Neural cell (in vitro differentiated cells): ENCODE measurements around the gene ZP1. TPM values are rescaled to one million over a fixed set of nuclear protein-coding genes. Genes with fewer than 3 reads are reported as not detected.

Experiments used
- H2AFZ ChIP-seq: fragments of 200-600, 300-800 bp; sonication (generic), shearing (Covaris generic); 2 replicates; pipeline ENCODE4 v1.6.0; 2014; ENCODE audit warnings: low read depth, mild to moderate bottlenecking, antibody characterized with exemption, low read length, moderate library complexity
- H3F3A ChIP-seq: fragments of 200-600 bp; shearing (Covaris generic); 2 replicates; pipeline ENCODE4 v1.6.1; 2016; ENCODE audit warnings: mild to moderate bottlenecking, moderate library complexity, mixed read lengths, antibody characterized with exemption, low read length; ENCODE audit not compliant: insufficient read depth, poor library complexity, severe bottlenecking
- H3K27ac ChIP-seq: fragments of 200-600, 300-800 bp; sonication (generic), shearing (Covaris generic); 2 replicates; pipeline ENCODE4 v1.5.1; 2014; ENCODE audit warnings: mild to moderate bottlenecking, low read length, moderate library complexity
- H3K27me3 ChIP-seq: fragments of 300-800, 200-600 bp; sonication (generic), shearing (Covaris generic); 2 replicates; pipeline ENCODE4 v1.6.0; 2014; ENCODE audit warnings: mild to moderate bottlenecking, low read depth, low read length, moderate library complexity; ENCODE audit not compliant: insufficient read depth
- H3K36me3 ChIP-seq: fragments of 300-800, 200-600 bp; sonication (generic), shearing (Covaris generic); 2 replicates; pipeline ENCODE4 v1.5.1; 2014; ENCODE audit warnings: mild to moderate bottlenecking, antibody characterized with exemption, low read length, moderate library complexity; ENCODE audit not compliant: insufficient read depth
- H3K4me2 ChIP-seq: fragments of 300-800, 200-600 bp; sonication (generic), shearing (Covaris generic); 2 replicates; pipeline ENCODE4 v1.6.0; 2014; ENCODE audit warnings: mild to moderate bottlenecking, low read length
- H3K4me3 ChIP-seq: fragments of 300-800, 200-600 bp; sonication (generic), shearing (Covaris generic); 2 replicates; pipeline ENCODE4 v1.5.1; 2014; ENCODE audit warnings: mild to moderate bottlenecking, low read length, moderate library complexity
- H3K79me2 ChIP-seq: fragments of 200-600 bp; shearing (Covaris generic); replicated peaks from 2 replicates; pipeline ENCODE4 v1.6.0; 2014; ENCODE audit warnings: mild to moderate bottlenecking, low read length, moderate library complexity; ENCODE audit not compliant: insufficient read depth
- H3K9ac ChIP-seq: fragments of 300-800, 200-600 bp; sonication (generic), shearing (Covaris generic); 2 replicates; pipeline ENCODE4 v1.6.1; 2016; ENCODE audit warnings: mild to moderate bottlenecking, low read length, mixed read lengths
- H3K9me2 ChIP-seq: fragments of 200-600 bp; shearing (Covaris generic); 2 replicates; pipeline ENCODE4 v1.6.1; 2016; ENCODE audit warnings: mild to moderate bottlenecking, low read length, mixed read lengths; ENCODE audit not compliant: insufficient read depth
- H3K9me3 ChIP-seq: fragments of 200-600, 300-800 bp; sonication (generic), shearing (Covaris generic); 2 replicates; pipeline ENCODE4 v1.6.1; 2016; ENCODE audit warnings: mild to moderate bottlenecking, mixed run types, low read length, moderate library complexity, mixed read lengths
- H4K20me1 ChIP-seq: fragments of 200-600 bp; shearing (Covaris generic); 2 replicates; pipeline ENCODE4 v1.6.1; 2016; ENCODE audit warnings: mild to moderate bottlenecking, mixed run types; ENCODE audit not compliant: insufficient read depth
- EP300 ChIP-seq: fragments of 450-650 bp; conservative IDR thresholded peaks from 2 replicates; pipeline ENCODE4 v1.6.1; 2014; ENCODE audit warnings: antibody characterized with exemption, mild to moderate bottlenecking, moderate library complexity; ENCODE audit not compliant: poor library complexity, severe bottlenecking
- EZH2 ChIP-seq: fragments of 200-600, 300-800 bp; shearing (Covaris generic), sonication (generic); IDR thresholded peaks from 2 replicates; pipeline ENCODE4 v1.6.1; 2014; ENCODE audit warnings: antibody characterized with exemption, low read length, borderline replicate concordance, mild to moderate bottlenecking; ENCODE audit not compliant: insufficient read depth, poor library complexity, severe bottlenecking
- MXI1 ChIP-seq: fragments of 450-650 bp; conservative IDR thresholded peaks from 2 replicates; pipeline ENCODE4 v1.6.1; 2014; ENCODE audit warnings: antibody characterized with exemption, mild to moderate bottlenecking; ENCODE audit not compliant: poor library complexity, severe bottlenecking
- POLR2AphosphoS5 ChIP-seq: IDR thresholded peaks from 2 replicates; pipeline ENCODE4 v1.6.1; 2012
- RAD21 ChIP-seq: fragments of 450-650 bp; conservative IDR thresholded peaks from 2 replicates; pipeline ENCODE4 v1.6.1; 2014; ENCODE audit warnings: antibody characterized with exemption, mild to moderate bottlenecking, moderate library complexity
- SMC3 ChIP-seq: fragments of 450-650 bp; conservative IDR thresholded peaks from 2 replicates; pipeline ENCODE4 v1.6.1; 2014; ENCODE audit warnings: antibody characterized with exemption, mild to moderate bottlenecking, moderate library complexity; ENCODE audit not compliant: poor library complexity
- TAF1 ChIP-seq: IDR thresholded peaks from 2 replicates; pipeline ENCODE4 v1.6.1; 2012; ENCODE audit warnings: low read depth
- polyA plus RNA-seq: library from polyadenylated mRNA; depleted of rRNA; stranded (reverse); fragments of >200 nt; gene quantifications from 2 replicates; pipeline ENCODE4 v1.2.3, GENCODE V29; 2014
- TF ChIP-seq, protein P1 (sequence below): IDR thresholded peaks from 2 replicates; pipeline ENCODE4 v1.6.1; 2012; ENCODE audit warnings: borderline replicate concordance
- TF ChIP-seq, protein P2 (sequence below): fragments of 450-650 bp; IDR thresholded peaks from 2 replicates; pipeline ENCODE4 v1.5.1; 2014; ENCODE audit warnings: antibody characterized with exemption, mild to moderate bottlenecking, moderate library complexity; ENCODE audit not compliant: poor library complexity, severe bottlenecking

Gene ZP1
- polyA plus RNA-seq, 1 donor from 2014 or later: 1.5 TPM

DNA sequence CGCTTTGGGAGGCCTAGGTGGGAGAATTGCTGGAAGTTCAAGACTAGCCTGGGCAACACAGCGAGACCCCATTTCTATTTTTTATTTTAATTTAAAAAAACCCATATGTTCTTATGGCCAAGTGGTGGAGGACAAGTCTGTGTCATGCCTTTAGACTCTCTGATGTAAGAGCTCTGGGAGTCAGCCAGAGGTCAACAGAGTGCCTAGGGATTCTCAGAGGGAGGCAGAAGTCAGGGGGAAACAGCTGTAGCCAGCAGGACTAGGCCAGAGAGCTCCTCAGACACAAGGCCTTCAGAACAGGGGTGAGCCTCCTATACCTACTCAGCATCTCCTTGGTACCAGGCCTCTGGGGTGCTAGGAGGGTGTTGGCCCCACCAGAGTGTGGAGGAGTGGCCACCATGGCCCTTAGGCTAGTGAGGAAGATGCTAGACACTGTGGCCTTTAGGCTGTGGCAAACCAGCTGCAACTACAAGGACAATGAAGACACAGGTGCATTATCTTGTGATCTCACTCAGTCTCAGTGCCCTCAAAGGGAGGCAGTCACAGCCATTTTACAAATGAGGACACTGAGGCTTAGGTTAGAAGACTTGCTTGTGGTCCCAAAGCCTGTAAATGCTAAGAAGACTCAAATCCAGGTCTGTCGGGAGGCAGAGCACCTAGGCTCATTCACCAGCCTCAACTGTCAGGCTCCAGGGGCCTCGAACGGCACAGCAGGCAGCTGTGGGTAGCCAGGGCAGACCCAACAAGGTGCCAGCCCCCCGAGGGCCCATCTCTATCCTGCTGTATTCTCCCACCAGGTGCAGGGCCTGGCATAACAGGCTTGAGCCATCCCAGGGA lies 5.0 kb downstream of the ZP1 start:
- no peak overlapping the region for H3K4me3 ChIP-seq
- H4K20me1 ChIP-seq: no peaks in the 10 kb centered on the region
- H3K4me2 ChIP-seq: no peak overlapping the region
- H3K9me3 ChIP-seq: no peaks in the 10 kb centered on the region
- H3F3A ChIP-seq: no peaks in the 10 kb centered on the region
- TF ChIP-seq MXI1 (no peak), EP300 (no peak), EZH2 (no peak), SMC3 (no peak), POLR2AphosphoS5 (no peak), TAF1 (no peak), RAD21 (no peak)
- TF ChIP-seq, protein P1, sequence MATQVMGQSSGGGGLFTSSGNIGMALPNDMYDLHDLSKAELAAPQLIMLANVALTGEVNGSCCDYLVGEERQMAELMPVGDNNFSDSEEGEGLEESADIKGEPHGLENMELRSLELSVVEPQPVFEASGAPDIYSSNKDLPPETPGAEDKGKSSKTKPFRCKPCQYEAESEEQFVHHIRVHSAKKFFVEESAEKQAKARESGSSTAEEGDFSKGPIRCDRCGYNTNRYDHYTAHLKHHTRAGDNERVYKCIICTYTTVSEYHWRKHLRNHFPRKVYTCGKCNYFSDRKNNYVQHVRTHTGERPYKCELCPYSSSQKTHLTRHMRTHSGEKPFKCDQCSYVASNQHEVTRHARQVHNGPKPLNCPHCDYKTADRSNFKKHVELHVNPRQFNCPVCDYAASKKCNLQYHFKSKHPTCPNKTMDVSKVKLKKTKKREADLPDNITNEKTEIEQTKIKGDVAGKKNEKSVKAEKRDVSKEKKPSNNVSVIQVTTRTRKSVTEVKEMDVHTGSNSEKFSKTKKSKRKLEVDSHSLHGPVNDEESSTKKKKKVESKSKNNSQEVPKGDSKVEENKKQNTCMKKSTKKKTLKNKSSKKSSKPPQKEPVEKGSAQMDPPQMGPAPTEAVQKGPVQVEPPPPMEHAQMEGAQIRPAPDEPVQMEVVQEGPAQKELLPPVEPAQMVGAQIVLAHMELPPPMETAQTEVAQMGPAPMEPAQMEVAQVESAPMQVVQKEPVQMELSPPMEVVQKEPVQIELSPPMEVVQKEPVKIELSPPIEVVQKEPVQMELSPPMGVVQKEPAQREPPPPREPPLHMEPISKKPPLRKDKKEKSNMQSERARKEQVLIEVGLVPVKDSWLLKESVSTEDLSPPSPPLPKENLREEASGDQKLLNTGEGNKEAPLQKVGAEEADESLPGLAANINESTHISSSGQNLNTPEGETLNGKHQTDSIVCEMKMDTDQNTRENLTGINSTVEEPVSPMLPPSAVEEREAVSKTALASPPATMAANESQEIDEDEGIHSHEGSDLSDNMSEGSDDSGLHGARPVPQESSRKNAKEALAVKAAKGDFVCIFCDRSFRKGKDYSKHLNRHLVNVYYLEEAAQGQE: no peak
- TF ChIP-seq, protein P2, sequence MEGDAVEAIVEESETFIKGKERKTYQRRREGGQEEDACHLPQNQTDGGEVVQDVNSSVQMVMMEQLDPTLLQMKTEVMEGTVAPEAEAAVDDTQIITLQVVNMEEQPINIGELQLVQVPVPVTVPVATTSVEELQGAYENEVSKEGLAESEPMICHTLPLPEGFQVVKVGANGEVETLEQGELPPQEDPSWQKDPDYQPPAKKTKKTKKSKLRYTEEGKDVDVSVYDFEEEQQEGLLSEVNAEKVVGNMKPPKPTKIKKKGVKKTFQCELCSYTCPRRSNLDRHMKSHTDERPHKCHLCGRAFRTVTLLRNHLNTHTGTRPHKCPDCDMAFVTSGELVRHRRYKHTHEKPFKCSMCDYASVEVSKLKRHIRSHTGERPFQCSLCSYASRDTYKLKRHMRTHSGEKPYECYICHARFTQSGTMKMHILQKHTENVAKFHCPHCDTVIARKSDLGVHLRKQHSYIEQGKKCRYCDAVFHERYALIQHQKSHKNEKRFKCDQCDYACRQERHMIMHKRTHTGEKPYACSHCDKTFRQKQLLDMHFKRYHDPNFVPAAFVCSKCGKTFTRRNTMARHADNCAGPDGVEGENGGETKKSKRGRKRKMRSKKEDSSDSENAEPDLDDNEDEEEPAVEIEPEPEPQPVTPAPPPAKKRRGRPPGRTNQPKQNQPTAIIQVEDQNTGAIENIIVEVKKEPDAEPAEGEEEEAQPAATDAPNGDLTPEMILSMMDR: no peak
- no peaks in the 10 kb centered on the region for H3K9me2 ChIP-seq
- H3K79me2 ChIP-seq: no peaks in the 10 kb centered on the region
- H3K27ac ChIP-seq: no peak overlapping the region
- no peaks in the 10 kb centered on the region for H3K27me3 ChIP-seq
- no peaks in the 10 kb centered on the region for H3K36me3 ChIP-seq
- H3K9ac ChIP-seq: no peak overlapping the region
- H2AFZ ChIP-seq: no peak overlapping the region

DNA sequence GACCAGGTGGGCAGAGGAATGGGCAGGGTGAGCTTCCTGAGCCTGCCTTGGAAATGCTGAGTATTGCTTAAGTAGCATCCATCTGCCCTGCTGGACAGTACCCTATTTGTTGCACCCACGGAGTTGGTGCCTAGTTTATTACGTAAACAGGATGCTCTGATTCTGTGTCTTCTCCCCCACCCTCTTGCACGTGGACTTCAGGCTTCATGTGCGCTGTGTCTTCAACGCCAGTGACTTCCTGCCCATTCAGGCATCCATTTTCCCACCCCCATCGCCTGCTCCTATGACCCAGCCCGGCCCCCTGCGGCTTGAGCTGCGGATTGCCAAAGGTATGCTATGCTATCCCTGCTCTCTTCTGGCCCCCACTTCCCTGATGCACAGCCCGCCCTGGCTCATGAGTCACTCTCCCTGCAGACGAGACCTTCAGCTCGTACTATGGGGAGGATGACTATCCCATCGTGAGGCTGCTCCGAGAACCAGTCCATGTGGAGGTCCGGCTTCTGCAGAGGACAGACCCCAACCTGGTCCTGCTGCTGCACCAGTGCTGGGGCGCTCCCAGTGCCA lies 5.7 kb downstream of the ZP1 start:
- Histone ChIP-seq H3K4me3 (no peak overlapping the region), H3K79me2 (no peaks in the 10 kb centered on the region), H3K27ac (no peak overlapping the region), H3K9ac (no peak overlapping the region), H3K27me3 (no peaks in the 10 kb centered on the region), H3K9me3 (no peaks in the 10 kb centered on the region), H3K36me3 (no peaks in the 10 kb centered on the region), H2AFZ (no peak overlapping the region), H3F3A (no peaks in the 10 kb centered on the region), H3K4me2 (no peak overlapping the region), H4K20me1 (no peaks in the 10 kb centered on the region), H3K9me2 (no peaks in the 10 kb centered on the region)
- TF ChIP-seq MXI1 (no peak), EP300 (no peak), SMC3 (no peak), TAF1 (no peak), POLR2AphosphoS5 (no peak), EZH2 (no peak), RAD21 (no peak)
- TF ChIP-seq, protein P1: no peak
- TF ChIP-seq, protein P2: no peak
